Measurements from ENCODE around the gene PLOD1.

Gene PLOD1

GRCh38 chr1:11979851-11980675, 45.5 kb downstream of the PLOD1 start, which contains the start of gene MFN2:
TSS of gene MFN2 (plus strand) at chr1:11980444. CDS start at chr1:11989169, 8,725 bp downstream.
- DNase-seq: peak; percentile 87

GRCh38 chr1:11980676-11980972, 46.1 kb downstream of the PLOD1 start:
- no peak for DNase-seq

GRCh38 chr1:11981378-11982009, 47.0 kb downstream of the PLOD1 start:
- DNase-seq: no peak

GRCh38 chr1:11982010-11982392, 47.5 kb downstream of the PLOD1 start:
- peak; percentile 49 for DNase-seq

- DNase-seq: no peak
These were observed 49.6 kb downstream of the PLOD1 start for GRCh38 chr1:11984121-11984520.

- DNase-seq: no peak
These were observed 50.1 kb downstream of the PLOD1 start for GRCh38 chr1:11984576-11984975.

GRCh38 chr1:11985171-11985570, 50.7 kb downstream of the PLOD1 start:
- DNase-seq: no peak

GRCh38 chr1:11985851-11986250, 51.3 kb downstream of the PLOD1 start:
- no peak for DNase-seq

GRCh38 chr1:11989669-11990068, 55.2 kb downstream of the PLOD1 start:
- DNase-seq: no peak

- DNase-seq: no peak
These were observed 56.0 kb downstream of the PLOD1 start for GRCh38 chr1:11990303-11991032.

GRCh38 chr1:11991969-11992676, 57.6 kb downstream of the PLOD1 start:
- DNase-seq: no peak

- no peak for DNase-seq
These were observed 62.7 kb downstream of the PLOD1 start for GRCh38 chr1:11997081-11997850.

GRCh38 chr1:11998636-11999035, 64.1 kb downstream of the PLOD1 start:
- no peak for DNase-seq

- DNase-seq: no peak
These were observed 64.7 kb downstream of the PLOD1 start for GRCh38 chr1:11999236-11999635.

GRCh38 chr1:12001249-12001917, 66.9 kb downstream of the PLOD1 start:
- no peak for DNase-seq

GRCh38 chr1:12001996-12002493, 67.5 kb downstream of the PLOD1 start:
- no peak for DNase-seq

GRCh38 chr1:12003762-12004161, 69.2 kb downstream of the PLOD1 start:
- DNase-seq: no peak

GRCh38 chr1:12005488-12006166, 71.1 kb downstream of the PLOD1 start:
- DNase-seq: no peak

- no peak for DNase-seq
These were observed 71.8 kb downstream of the PLOD1 start for GRCh38 chr1:12006167-12006921.

GRCh38 chr1:12007204-12007603, 72.7 kb downstream of the PLOD1 start:
- DNase-seq: no peak

All from 8988T (cell line).